ENCODE measurements around the gene SARDH. TPM values are rescaled to one million over a fixed set of nuclear protein-coding genes. Genes with fewer than 3 reads are reported as not detected.
"Not testable (repeated sequence)": the region's sequence is repeated elsewhere in the genome, so short reads cannot be mapped to it uniquely, and the experiment has no call there.

SARDH gene
- polyA plus RNA-seq, 4 donors, result 7.4 to 12.6 (median 10.2) TPM

DNA sequence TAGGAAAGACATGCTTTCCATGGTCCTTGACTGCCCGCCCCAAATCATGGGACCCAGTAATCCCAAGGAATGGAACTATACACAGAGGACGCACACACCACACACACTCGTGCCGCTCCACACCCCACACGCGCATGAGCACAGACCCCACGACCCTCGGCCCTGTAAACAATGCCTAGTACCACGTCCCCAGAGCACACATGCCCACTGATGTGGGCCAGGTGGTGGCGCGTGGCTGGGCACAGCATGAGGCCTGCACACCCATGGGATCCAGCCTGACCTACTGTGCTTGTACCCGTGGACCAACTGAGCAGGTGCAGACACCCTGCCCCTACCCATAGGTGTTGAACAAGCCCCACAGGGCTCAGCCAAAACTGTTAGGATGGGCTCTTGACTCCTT lies 101.2 kb downstream of the SARDH start:
- DNase-seq (ENCODE audit: low read depth in 4 of 4, low spot score in 3 of 4), result no peak

DNA sequence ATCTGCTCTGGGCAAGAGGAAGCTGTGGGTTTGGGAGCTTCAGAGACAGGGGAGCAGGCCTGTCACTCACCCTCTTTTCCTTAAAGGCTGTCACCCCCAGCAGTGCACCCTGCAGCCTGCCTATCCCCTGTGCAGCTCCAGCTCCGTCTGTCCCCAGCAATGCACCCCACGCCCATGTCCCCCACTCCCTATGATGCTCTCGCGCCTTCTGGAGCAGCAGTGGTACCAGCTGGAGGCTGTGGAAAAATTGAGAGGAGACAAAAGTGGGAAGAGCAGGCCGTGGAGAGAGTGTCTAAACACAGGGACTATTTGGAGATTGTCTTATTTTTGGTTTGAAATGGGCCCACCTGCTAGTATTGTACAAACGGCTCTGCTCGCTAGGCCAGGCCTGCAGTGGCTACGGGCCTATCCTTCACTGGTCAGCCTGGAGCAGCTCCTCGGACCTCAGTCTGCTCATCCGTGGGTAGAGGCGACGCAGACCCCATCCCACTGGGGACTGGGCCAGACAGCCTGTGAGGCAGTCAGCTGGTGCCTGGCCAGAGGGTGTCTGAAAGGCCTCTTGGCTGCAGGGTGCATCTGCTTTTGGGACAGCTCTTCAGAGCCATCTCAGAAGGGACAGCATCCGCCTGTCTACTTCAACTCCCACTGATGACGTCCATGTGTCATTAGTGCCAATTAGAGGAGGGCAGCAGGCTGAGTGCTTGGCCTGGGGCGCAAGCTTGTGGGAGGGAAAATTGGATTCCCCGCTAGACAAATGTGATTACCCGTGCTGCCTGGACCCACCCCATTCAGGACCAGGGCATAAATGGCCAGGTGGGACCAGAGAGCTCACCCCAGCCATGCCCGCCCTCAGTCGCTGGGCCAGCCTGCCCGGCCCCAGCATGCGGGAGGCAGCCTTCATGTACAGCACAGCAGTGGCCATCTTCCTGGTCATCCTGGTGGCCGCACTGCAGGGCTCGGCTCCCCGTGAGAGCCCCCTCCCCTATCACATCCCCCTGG lies 102.3 kb downstream of the SARDH start, which contains the start of gene DBH:
TSS of gene DBH (plus strand) at position 831 of the 999 bp plus-strand sequence. CDS start at position 840, 9 bp downstream.
- DNase-seq (ENCODE audit: low read depth in 4 of 4, low spot score in 3 of 4), result no peak

DNA sequence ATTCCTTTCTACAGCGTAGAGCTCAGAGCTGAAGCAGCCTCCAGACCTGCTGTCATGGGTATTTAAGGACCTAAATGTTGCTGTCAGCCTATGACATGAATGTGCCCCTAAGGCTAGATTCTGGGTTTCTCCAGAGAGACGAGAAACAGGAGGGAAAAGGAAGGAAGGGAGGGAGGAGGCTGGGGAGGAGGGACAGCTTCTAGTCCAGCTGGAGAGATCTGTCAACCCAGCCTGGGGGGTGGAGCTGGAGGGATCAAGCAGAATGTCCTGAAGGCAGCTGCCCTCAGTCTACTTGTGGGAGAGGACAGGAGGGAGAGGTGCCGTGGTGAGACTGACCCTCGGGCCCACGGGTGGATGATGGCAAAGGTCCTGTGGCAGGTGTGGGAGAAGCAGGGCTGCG lies 103.1 kb downstream of the SARDH start:
- no peak for DNase-seq (ENCODE audit: low read depth in 4 of 4, low spot score in 3 of 4)

DNA sequence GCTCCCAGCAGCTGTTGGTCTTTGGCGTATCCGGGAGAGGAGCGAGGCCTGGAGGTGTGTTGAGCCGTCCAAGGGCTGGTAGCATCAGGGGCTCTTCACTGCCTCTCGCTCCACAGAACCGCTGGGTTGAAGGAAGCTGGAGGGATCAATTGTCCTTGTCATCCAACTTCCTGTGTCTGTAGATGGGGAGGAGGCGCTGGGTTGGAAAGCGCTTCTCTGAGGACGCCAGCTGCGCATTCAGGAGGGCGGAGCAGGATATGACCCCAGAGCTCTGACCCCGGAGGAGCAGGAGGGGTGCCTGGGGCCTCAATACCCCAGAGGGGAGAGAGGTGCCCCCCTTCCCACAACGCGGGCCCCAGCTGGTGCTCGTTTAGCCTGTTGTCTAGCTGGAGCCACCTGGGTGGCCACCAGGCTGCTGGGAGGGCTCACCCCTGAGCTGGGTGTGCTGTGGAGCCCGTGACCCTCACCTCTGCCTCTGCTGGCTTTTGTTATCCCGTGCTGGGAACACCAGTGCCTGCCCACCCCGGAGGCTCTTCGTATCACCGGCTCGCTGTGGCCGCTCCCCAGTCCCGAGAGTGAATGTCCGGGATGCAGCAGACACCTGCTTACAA lies 104.0 kb downstream of the SARDH start:
- no peak for DNase-seq (ENCODE audit: low read depth in 4 of 4, low spot score in 3 of 4)

DNA sequence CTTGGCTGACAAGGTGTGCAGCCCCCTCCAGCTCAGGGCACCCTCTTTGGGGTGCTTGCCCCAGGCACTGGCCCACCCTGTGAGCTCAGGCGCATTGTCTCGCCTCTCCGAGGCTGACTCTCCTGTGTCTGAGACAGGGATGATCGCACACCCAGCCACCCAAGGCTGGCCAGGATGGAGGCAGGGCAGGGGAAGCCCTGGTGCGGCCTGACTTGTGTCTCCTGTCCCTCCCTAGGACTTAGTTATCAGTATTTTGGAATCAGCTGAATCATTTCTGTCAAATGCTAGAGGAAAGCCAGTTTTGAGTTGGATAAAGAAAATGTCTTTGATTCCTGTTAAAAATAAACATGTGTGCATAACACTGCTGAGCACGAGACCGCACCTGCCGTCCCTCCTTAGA lies 104.5 kb downstream of the SARDH start:
- no peak for DNase-seq (ENCODE audit: low read depth in 4 of 4, low spot score in 3 of 4)

DNA sequence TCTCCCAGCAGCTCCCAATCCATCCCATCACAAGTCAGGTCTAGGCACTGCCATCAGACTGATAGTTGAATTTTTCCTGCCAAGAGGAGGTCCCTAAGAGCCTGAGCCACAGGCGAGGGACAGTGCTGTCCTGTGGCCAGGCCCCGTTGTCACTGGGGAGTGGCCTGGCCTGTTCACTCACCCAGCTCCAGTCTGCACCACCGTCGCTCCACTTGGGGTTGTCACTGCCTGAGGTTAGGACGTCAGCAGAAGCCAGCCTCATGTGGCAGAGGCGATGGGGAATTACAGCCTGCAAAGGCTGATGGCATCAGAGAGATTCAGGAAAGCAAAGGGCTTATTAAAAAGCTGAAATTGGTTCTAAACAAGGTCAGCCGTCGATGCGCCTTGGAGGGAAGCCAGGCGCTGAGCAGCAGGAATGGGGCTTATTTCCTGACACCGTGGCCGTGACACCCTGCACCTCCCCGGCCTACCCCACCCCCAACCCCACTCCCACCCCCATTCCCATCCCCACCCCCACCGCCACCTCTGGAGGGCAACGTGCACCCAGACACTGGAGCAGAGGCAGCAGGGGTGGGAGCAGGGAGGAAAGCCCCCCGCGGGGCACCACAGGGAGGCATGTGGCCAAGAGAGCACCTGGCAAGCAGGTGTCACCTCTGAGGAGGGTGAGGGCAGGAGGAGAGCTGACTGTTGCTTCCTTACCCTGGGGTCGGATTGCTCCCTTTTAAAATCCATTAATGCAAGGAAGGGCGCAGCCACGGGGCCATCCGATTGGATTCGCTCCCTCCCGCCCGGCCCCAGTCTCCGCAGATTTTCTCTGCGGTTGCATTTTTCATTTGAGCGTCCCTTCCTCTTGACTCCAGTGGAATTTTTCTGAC lies 105.1 kb downstream of the SARDH start:
- DNase-seq (ENCODE audit: low read depth in 4 of 4, low spot score in 3 of 4), result no peak

DNA sequence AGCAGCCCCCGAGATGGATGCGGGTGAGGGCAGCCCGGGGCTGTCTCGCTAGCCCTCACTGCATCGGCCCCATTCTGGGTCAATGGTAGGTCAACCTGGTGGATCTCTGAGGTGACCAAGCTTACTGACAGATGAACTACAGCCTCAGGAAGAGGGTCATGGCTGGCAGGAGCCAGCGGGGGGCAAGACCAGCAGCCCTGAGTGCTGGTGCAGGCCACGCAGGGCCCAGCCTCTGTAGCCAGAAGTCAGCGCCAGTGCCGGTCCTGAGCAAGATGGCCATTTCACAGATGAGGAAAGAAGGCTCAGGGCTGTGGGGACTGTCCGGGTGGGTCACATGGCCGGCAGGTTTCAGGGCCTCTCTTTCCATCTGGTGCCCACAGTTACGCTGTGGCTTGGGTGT lies 107.0 kb downstream of the SARDH start:
- DNase-seq (ENCODE audit: low read depth in 4 of 4, low spot score in 3 of 4), result no peak

DNA sequence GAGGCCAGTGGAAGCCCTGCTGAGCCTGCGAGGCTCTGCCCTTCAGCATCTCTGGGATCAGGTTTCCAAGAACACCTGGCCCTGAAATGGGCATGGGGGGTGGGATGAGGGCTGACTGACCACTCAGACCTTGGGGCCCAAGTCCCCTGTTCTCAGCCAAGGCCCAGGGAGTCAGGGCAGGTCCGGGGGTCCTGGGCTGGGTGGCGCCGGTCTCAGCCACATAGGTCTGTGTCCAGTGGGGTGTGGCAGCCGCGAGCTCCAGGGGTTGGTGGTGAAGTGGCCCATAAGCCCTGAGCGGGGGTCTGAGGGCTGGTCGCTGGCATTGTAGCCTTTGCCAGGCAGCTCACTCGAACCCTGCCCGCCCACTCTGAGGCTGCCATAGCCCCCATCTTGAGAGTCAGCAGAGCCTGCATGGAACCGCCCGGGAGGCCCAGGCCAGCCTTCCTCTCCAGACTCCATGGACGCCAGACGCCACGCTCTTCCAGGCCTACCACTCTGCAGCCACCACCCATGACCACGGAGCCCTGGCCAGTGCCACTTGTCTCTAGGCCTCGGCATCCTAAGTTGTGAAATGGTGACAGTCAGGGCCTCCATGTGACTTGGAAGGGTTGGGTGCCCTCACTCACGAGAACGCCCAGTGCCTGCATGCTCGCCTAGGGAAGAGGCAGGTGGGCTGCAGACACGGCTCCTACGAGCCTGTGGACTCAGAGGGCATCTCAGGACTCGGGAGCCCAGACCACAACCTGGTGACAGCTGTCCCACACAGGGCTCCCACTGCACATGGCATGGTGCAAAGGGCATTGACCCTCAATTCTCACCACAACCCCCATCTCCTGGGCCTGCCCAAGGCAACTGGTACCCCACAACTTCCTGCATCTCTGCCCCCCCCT lies 108.7 kb downstream of the SARDH start:
- DNase-seq (ENCODE audit: low read depth in 4 of 4, low spot score in 3 of 4), result no peak

DNA sequence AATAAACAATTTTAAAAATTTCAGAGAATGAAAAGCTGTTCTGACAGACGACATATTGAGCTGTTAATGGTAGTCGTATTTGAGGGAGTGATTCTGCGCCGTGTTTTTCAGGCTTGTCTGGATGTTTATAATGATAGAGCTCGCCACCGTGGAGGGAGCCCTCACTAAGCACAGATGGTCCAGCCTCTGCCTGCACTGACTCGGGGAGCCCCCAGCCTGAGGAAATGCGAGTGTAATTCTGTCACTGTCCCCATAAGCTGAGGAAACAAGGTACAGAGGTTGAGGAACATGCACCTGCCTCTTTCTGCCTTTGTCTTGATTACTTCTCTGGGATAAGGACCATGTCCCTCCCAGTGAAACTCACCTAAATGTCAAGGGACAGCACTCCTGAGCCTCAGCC lies 109.4 kb downstream of the SARDH start:
- no peak for DNase-seq (ENCODE audit: low read depth in 4 of 4, low spot score in 3 of 4)

DNA sequence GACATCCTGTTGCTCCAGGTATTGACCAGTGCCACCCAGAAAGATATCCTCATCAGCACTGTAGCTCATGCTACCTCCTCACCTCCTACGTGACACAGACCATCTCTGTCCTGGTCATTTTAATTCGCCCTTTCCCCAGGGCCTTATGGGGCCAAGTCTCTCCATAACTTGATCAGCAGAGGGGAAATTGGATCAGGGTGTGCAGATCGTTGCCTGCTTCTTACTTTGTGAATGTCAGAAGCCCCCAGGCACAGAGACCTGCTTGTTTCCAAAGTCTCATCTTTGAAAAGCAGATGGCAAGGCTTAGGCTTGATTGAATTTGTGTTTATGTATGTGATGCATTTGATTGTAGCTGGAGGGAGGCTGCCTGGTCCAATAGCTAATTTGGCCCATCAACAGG lies 110.8 kb downstream of the SARDH start:
- no peak for DNase-seq (ENCODE audit: low read depth in 4 of 4, low spot score in 3 of 4)

DNA sequence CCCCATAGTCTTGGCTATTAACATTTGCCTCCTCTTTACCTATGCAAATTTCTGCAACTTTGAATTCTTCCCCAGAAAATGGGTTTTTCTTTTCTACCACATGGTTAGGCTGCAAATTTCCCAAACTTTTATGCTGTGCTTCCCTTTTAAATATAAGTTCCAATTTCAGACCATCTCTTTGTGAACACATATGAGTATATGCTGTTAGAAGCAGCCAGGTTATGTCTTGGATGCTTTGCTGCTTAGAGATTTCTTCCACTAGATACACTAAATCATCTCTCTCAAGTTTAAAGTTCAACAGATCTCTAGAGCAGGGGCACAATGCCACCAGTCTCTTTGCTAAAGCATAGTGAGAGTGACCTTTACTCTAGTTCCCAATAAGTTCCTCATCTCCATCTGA lies 112.1 kb downstream of the SARDH start:
- not testable (repeated sequence) for DNase-seq (ENCODE audit: low read depth in 4 of 4, low spot score in 3 of 4)

DNA sequence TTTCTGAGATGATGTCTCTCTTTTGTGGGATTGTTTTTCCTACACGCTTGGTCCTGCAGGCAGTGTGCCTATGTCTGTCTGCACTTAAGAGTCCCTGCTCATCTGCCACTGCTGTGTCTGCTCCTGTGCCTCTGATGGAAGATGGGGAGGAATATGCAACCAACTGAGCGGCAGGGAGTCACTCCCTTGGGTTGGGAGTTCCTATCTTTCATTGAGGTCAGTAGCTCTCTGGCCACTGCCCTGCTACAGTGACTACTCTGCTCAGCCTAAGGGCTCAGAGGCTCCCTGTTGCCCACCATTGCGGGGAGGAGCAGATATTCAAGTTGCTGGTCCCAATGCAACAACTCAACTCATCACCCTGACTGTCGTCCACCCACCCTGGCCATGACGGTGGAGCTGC lies 115.6 kb downstream of the SARDH start:
- DNase-seq (ENCODE audit: low read depth in 4 of 4, low spot score in 3 of 4), result no peak

DNA sequence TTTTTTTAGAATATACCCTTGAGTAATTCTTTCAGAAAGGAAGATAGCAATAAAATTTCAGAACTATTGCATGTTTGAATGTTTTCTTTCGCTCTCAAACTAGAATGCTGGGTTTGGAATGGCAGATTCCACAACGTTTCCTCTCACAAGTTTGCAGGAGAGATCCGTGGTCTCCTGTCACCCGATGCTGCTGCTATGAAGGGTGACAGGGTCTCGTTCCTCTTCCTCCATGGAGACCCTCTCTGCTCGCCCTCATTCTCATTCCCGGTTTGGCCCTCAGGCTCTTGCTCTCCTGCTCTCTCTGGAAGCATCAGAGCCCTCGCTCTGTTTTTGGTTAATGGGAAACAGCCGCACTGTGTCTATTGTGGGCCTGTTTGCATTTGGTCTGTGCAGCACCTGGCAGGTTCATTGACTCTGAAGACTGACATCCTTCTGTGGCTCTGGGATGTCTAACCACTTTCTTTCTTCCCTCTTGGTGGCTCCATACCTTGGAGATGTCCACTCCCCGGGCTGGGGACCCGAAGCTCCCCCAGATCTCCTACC lies 116.4 kb downstream of the SARDH start:
- no peak for DNase-seq (ENCODE audit: low read depth in 4 of 4, low spot score in 3 of 4)

DNA sequence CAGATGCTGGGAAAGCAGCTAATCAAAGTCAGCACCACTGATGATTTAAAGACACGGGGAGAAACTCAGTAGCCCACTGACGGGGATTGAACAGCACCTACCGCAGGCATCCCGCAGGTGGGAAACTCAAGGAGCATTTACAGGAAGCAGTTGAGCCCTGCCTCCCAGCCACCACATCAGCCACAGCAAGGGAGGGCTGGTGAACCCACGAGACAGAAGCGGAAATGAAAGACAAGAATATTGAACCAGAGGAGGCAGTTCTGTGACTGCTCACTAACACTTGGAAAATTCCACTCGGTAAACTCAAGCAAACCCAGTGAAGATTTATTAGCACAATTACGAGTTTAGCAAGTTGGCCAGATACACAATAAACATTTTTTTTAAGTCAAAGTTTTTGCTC lies 118.4 kb downstream of the SARDH start:
- no peak for DNase-seq (ENCODE audit: low read depth in 4 of 4, low spot score in 3 of 4)

DNA sequence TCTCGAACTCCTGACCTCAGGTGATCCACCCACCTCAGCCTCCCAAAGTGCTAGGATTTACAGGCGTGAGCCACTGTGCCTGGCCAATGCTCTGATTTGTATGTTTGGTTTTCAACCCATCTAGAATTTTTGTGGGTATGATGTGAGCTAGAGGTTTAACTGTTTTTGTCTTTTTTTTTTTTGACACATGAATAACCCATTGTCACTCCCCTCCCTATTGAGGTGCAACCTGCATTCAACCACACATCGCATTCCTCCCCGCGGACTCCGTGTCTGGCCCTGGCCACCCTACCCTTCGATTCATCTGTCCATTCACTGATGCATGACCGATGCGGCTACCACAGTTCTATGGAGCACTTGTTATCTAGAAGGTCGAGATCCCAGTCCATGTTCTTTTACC lies 119.4 kb downstream of the SARDH start:
- DNase-seq (ENCODE audit: low read depth in 4 of 4, low spot score in 3 of 4), result no peak

DNA sequence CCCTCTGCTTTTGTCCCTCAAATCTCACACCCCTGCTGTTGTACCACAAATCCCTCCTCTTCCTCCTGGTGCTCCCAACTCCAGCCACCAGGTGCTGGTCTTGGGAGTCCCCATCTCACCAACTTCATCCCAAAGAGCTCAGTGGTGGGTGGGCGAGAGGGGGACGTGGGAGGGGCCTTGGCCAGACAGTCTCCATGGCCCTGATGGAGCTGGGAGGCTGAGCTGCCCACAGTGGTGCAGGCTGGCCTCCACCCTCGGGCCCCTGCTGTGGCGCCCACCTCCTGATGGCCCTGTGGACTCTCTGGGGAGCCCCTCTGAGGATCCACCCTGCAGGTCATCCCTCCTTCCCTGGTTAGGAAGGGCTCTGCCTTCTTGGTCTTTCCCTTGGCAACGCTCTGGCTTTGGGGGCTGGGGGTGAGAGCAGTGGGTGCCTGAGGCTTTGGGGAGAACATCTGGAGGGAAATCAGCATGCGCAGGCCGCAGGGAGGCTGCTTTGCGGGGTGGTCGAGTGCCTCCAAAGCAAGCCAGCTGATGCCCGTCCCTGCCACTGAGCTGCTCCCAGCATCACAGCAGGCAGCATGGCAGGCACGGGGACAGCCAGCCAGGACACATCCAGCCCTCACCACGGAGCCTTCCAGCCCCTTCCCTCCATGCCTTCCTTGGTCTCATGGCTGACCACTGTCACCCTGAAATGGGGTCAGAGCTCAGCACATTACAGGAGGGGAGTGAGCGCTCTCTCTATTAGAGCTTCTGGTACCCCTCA lies 121.3 kb downstream of the SARDH start:
- no peak for DNase-seq (ENCODE audit: low read depth in 4 of 4, low spot score in 3 of 4)

DNA sequence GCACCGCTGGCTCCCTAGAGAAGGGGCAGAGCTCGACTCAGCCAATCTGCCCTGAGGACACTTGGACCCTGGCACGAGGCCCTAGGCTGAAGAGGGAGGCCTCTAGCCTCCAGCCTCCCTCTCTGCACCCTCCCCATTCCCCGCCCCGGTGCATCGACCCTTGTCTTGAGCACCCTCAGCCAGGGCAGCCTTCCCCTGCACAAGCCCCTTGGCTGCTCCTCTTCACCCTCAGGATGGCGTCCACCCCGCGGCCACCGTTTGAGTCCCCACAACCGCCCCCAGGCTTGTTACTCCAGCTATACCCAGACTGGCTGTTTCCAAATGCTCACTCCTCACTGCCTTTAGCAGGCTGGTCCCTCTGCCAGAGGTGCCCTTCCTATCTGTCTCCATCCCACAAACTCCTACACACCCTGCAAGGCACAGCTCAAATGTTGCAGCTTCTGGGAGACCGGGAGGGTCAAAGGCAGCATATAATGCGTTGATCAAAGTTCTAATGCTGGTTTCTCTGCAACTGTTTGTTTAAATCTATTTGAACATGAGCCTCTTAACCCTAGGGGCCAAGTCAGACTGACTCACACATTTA lies 122.5 kb downstream of the SARDH start:
- no peak for DNase-seq (ENCODE audit: low read depth in 4 of 4, low spot score in 3 of 4)

DNA sequence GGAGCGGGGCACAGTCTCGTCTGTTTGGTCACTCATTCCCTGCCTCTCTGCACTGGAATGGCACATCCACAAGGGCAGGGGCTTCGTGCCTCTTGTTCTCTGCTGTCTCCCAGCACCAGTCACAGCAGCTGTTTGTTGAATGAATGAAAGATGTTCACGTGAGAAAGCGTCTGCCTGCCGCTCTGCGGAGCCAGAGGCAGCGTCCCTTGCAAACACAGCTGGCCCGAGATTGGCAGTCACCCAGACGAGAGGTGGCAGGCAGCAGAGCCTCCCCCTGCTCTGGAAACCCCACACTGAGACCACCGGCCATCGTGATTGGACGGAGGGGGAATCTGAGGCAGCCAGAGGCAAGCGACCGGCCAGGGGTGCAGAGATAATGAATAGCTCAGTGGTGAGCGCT lies 123.0 kb downstream of the SARDH start:
- DNase-seq (ENCODE audit: low read depth in 4 of 4, low spot score in 3 of 4), result no peak

DNA sequence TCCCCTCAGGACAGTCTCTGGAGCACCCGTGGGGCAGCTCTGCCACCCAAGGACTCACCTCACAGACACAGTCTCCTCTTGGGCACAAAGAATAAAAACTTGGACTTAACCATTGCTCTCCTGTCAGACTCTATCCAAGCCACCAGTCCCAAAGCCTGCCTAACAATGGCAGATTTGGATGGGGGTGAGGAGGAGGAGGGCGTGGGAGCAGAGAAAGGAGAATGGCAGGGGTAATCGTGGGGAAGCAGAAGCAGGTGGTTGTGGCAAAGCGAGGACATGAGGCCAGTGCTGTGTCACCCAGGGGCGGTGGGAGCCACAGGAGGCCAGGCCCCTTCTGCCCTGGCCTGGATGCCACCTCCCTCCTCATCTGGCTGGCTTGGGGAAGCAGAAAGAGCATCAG lies 123.5 kb downstream of the SARDH start:
- no peak for DNase-seq (ENCODE audit: low read depth in 4 of 4, low spot score in 3 of 4)
